ENCODE data around the gene DUSP18.
A peak's percentile ranks its signal among the peaks of the same experiment; 100 is the strongest.

Gene DUSP18

DNA sequence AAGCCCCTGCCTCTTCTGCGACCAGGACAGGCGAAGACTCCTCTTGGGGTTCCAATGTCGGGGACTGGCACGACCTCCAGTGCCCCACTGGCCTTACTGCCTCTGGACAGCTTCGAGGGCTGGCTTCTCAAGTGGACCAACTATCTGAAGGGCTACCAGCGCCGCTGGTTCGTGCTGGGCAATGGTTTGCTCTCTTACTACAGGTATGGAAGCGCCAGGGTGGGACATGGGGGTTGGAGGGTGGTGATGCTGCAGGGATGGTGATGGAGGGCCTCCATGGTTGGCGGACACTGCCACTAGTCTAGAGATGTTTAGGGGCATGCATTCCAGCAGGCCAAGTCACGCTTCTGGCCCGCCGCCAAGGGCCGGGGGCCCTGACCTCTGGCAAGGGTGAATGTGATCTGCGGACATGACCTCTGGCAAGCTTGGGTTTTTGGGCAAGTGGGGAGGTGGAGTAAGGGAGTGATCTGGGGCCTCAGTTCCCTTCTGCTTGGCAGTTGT is 27.7 kb upstream of the DUSP18 start:
- Histone ChIP-seq H3K27ac (ENCODE audit: low read length) (no peak overlapping the region), H3K36me3 (ENCODE audit: control insufficient read depth, insufficient read depth, low read length) (no peaks in the 10 kb centered on the region), H3K27me3 (ENCODE audit: control insufficient read depth, insufficient read depth, low read length) (peaks cover 9% of the 10 kb centered on the region; the same call in 1 of the 2 replicates), H3K9me3 (ENCODE audit: control insufficient read depth, insufficient read depth, low read length) (no peaks in the 10 kb centered on the region), H3K4me1 (ENCODE audit: control insufficient read depth, insufficient read depth, low read length) (peaks cover 1% of the 10 kb centered on the region; the same call in 1 of the 2 replicates), H3K4me3 (ENCODE audit: low read length) (peak overlapping the region; percentile 76)
- DNase-seq (ENCODE audit: low read depth, low spot score) = no peak
- WGBS (ENCODE audit: insufficient coverage, insufficient read length) = no CpG with 5 or more reads among the region's 15 CpGs

DNA sequence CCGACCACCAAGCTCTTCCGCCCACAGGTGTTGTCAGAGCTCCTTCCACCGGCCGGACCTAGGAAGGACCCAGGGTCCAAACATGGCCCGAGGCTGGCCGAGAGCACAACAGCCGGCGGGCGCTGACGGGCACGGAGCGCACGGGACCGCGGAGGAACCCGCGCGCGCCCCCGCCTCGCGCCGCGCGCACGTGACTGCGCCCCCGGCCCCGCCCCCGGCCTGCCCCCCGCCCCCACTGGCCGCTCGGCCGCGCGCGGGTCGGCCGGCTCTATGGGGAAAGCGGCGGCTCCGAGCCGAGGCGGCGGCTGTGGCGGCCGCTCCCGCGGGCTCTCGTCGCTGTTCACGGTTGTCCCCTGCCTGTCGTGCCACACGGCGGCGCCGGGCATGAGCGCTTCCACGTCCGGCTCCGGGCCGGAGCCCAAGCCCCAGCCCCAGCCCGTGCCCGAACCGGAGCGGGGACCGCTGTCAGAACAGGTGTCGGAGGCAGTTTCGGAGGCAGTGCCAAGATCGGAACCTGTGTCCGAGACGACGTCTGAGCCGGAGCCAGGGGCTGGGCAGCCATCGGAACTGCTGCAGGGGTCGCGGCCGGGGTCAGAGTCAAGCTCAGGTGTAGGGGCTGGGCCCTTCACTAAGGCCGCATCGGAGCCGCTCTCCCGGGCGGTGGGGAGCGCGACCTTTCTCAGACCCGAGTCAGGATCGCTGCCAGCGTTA is 27.1 kb upstream of the DUSP18 start, which contains the start of gene OSBP2:
OSBP2 (plus strand) TSS at position 235 of the 711 bp plus-strand sequence; CDS start at position 271, 36 bp downstream.
- Histone ChIP-seq H3K27me3 (ENCODE audit: control insufficient read depth, insufficient read depth, low read length) (peaks cover 9% of the 10 kb centered on the region; the same call in 1 of the 2 replicates), H3K4me1 (ENCODE audit: control insufficient read depth, insufficient read depth, low read length) (peaks cover 1% of the 10 kb centered on the region; the same call in 1 of the 2 replicates), H3K36me3 (ENCODE audit: control insufficient read depth, insufficient read depth, low read length) (no peaks in the 10 kb centered on the region), H3K4me3 (ENCODE audit: low read length) (peak within 1 kb of the TSS; percentile 76), H3K27ac (ENCODE audit: low read length) (no peak within 1 kb of the TSS), H3K9me3 (ENCODE audit: control insufficient read depth, insufficient read depth, low read length) (no peaks in the 10 kb centered on the region)
- no CpG with 5 or more reads among the region's 88 CpGs for WGBS (ENCODE audit: insufficient coverage, insufficient read length)
- no peak for DNase-seq (ENCODE audit: low read depth, low spot score)

DNA sequence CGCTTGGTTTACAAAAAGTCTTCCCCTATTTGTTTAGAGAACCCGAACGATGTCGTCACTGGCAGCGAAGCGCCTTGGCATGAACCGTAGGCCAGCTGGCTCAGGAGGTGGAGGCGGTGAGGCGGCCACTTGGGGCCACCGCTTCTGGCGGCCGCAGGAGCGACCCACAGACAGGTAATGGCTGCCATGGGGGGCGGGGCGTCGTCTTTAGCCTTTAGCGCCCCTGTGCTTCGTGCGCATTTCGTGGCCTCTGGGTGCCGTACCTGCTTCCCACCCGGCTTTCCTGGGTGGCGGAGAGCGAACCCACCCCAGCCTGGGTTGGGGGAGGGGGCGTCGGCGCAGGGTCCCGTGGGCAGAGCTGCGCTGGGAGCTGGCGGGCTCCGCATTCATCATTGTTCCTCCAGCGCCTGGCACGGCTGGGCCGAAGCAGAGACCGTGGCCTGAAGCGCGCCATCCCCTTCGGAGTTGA is 26.5 kb upstream of the DUSP18 start:
- no peak for DNase-seq (ENCODE audit: low read depth, low spot score)
- Histone ChIP-seq H3K27ac (ENCODE audit: low read length) (no peak overlapping the region), H3K4me3 (ENCODE audit: low read length) (peak overlapping the region; percentile 64)

DNA sequence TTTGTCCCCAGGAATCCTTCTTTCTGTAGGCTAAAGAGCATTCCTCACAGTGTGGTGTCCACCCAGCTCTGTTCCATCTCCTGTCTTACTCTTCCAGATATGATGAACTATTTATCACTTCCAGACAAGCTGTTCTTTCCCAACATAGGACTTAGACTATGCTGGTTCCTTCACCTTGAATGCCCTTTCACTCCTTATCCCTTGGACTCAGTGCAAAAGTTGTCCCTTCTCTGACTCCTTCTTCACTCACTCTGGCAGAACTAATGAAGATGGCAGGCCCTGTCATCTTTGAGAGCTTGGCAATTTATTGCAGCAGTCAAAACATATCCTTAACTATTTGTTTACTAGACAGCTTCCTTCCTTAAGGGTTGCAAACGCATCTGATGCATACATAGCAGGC is 23.5 kb upstream of the DUSP18 start:
- H3K27me3 ChIP-seq (ENCODE audit: control insufficient read depth, insufficient read depth, low read length) = peaks cover 9% of the 10 kb centered on the region; the same call in 1 of the 2 replicates
- H3K27ac ChIP-seq (ENCODE audit: low read length) = no peak overlapping the region
- no peaks in the 10 kb centered on the region for H3K9me3 ChIP-seq (ENCODE audit: control insufficient read depth, insufficient read depth, low read length)
- no CpG with 5 or more reads among the region's 1 CpG for WGBS (ENCODE audit: insufficient coverage, insufficient read length)
- peaks cover 1% of the 10 kb centered on the region; the same call in 1 of the 2 replicates for H3K4me1 ChIP-seq (ENCODE audit: control insufficient read depth, insufficient read depth, low read length)
- no peak for DNase-seq (ENCODE audit: low read depth, low spot score)
- no peak overlapping the region for H3K4me3 ChIP-seq (ENCODE audit: low read length)
- H3K36me3 ChIP-seq (ENCODE audit: control insufficient read depth, insufficient read depth, low read length) = no peaks in the 10 kb centered on the region

More for the DNA sequence above, 26.5 kb upstream of the DUSP18 start:
- WGBS (ENCODE audit: insufficient coverage, insufficient read length) = no CpG with 5 or more reads among the region's 38 CpGs
- no peaks in the 10 kb centered on the region for H3K36me3 ChIP-seq (ENCODE audit: control insufficient read depth, insufficient read depth, low read length)
- H3K4me1 ChIP-seq (ENCODE audit: control insufficient read depth, insufficient read depth, low read length) = peaks cover 1% of the 10 kb centered on the region; the same call in 1 of the 2 replicates
- peaks cover 9% of the 10 kb centered on the region; the same call in 1 of the 2 replicates for H3K27me3 ChIP-seq (ENCODE audit: control insufficient read depth, insufficient read depth, low read length)
- no peaks in the 10 kb centered on the region for H3K9me3 ChIP-seq (ENCODE audit: control insufficient read depth, insufficient read depth, low read length)

DNA sequence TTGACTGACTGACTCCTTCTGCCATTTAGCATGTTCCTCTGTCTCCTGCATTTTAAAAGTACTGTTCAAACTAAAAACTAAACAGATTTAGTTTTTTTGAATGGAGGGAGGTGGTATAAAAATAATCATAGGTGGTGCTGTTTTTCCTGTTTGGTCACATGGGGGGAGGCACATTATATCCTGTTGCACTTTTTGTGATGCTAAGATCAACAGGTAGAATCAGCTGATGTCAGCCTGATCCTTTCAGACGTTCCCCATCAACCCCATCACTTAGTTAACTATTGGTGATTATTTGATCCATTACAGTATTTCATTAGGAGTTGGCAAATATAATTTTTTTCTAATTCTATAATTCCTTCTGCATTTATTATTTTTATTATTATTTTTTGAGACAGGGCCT is 21.9 kb upstream of the DUSP18 start:
- WGBS (ENCODE audit: insufficient coverage, insufficient read length) = no CpG with 5 or more reads among the region's 1 CpG
- DNase-seq (ENCODE audit: low read depth, low spot score) = no peak

DNA sequence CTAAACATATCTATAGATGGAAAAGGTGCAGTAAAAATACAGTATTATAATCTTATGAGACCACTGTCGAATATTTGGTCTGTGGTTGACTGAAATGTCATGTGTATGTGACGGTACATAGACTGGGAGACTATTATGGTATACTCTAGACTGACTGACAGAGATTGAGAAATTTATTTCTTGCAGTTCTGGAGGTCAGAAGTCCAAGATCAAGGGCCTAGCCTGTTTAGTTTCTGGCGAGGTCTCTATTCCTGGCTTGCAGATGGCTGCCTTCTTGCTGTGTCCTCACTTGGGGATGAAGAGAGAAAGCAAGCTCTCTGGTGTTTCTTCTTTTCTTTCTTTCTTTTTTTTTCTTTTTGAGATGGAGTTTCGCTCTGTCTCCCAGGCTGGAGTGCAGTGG is 19.7 kb upstream of the DUSP18 start:
- H3K9me3 ChIP-seq (ENCODE audit: control insufficient read depth, insufficient read depth, low read length) = no peaks in the 10 kb centered on the region; the same call in 1 of the 2 replicates
- no peak overlapping the region for H3K27ac ChIP-seq (ENCODE audit: low read length)
- H3K4me3 ChIP-seq (ENCODE audit: low read length) = no peak overlapping the region
- no peak for DNase-seq (ENCODE audit: low read depth, low spot score)
- H3K36me3 ChIP-seq (ENCODE audit: control insufficient read depth, insufficient read depth, low read length) = no peaks in the 10 kb centered on the region
- no peaks in the 10 kb centered on the region for H3K27me3 ChIP-seq (ENCODE audit: control insufficient read depth, insufficient read depth, low read length)
- no peaks in the 10 kb centered on the region for H3K4me1 ChIP-seq (ENCODE audit: control insufficient read depth, insufficient read depth, low read length)
- WGBS (ENCODE audit: insufficient coverage, insufficient read length) = no CpG with 5 or more reads among the region's 4 CpGs

More for the DNA sequence above, 21.9 kb upstream of the DUSP18 start:
- H3K4me3 ChIP-seq (ENCODE audit: low read length) = no peak overlapping the region
- H3K27ac ChIP-seq (ENCODE audit: low read length) = no peak overlapping the region
- H3K9me3 ChIP-seq (ENCODE audit: control insufficient read depth, insufficient read depth, low read length) = no peaks in the 10 kb centered on the region
- no peaks in the 10 kb centered on the region for H3K36me3 ChIP-seq (ENCODE audit: control insufficient read depth, insufficient read depth, low read length)
- H3K27me3 ChIP-seq (ENCODE audit: control insufficient read depth, insufficient read depth, low read length) = no peaks in the 10 kb centered on the region
- 0 out of 2 replicates have a peak, but pooled peaks cover 1% of the 10 kb centered on the region for H3K4me1 ChIP-seq (ENCODE audit: control insufficient read depth, insufficient read depth, low read length)

DNA sequence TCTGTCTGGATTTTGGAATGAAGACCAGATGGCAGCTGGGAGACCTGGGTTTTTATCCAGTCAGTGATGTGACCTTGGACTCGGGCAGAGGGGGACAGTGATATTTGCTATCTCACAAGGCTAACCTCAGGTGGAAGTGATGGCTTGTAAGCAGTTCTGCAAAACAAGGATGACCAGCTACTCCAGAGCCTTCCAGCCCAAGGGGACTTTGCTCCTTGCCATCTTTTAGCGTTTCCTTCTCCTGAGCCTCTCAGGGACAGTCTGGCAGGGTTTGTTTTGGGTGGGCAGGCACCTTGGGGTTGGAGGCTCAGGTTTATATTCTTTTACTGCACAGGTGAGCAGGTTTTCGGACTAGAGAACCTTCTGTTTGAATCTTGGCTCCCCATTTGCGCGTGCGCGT is 17.5 kb upstream of the DUSP18 start:
- H3K9me3 ChIP-seq (ENCODE audit: control insufficient read depth, insufficient read depth, low read length) = no peaks in the 10 kb centered on the region; the same call in 1 of the 2 replicates
- no peaks in the 10 kb centered on the region for H3K36me3 ChIP-seq (ENCODE audit: control insufficient read depth, insufficient read depth, low read length)
- no peak overlapping the region for H3K27ac ChIP-seq (ENCODE audit: low read length)
- no CpG with 5 or more reads among the region's 7 CpGs for WGBS (ENCODE audit: insufficient coverage, insufficient read length)
- no peak for DNase-seq (ENCODE audit: low read depth, low spot score)
- no peak overlapping the region for H3K4me3 ChIP-seq (ENCODE audit: low read length)
- H3K4me1 ChIP-seq (ENCODE audit: control insufficient read depth, insufficient read depth, low read length) = peaks cover 1% of the 10 kb centered on the region; the same call in 1 of the 2 replicates
- no peaks in the 10 kb centered on the region for H3K27me3 ChIP-seq (ENCODE audit: control insufficient read depth, insufficient read depth, low read length)

DNA sequence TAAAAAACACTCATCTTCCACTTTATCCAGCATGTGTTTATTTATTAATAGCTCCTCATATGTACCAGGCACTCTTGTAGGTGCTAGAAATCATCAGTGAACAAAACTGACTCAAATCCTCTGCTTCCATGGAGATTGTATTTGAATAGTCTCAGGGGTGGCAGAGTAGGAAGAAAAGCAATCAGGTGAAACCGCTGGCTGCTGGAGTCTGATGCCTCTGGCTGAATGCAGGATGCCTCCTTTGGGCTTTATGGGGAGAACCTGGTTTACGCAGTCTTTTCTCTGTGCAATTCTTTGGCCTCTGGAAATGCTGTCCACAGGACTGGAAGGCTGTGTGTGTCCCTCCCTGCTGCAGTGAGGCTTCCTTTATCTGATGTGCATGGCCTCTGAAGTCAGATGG is 14.2 kb upstream of the DUSP18 start:
- no peaks in the 10 kb centered on the region; the same call in 1 of the 2 replicates for H3K9me3 ChIP-seq (ENCODE audit: control insufficient read depth, insufficient read depth, low read length)
- H3K27me3 ChIP-seq (ENCODE audit: control insufficient read depth, insufficient read depth, low read length) = no peaks in the 10 kb centered on the region
- H3K4me3 ChIP-seq (ENCODE audit: low read length) = no peak overlapping the region
- no peaks in the 10 kb centered on the region for H3K36me3 ChIP-seq (ENCODE audit: control insufficient read depth, insufficient read depth, low read length)
- H3K27ac ChIP-seq (ENCODE audit: low read length) = no peak overlapping the region
- no peak for DNase-seq (ENCODE audit: low read depth, low spot score)
- peaks cover 1% of the 10 kb centered on the region; the same call in 1 of the 2 replicates for H3K4me1 ChIP-seq (ENCODE audit: control insufficient read depth, insufficient read depth, low read length)
- WGBS (ENCODE audit: insufficient coverage, insufficient read length) = no CpG with 5 or more reads among the region's 2 CpGs

DNA sequence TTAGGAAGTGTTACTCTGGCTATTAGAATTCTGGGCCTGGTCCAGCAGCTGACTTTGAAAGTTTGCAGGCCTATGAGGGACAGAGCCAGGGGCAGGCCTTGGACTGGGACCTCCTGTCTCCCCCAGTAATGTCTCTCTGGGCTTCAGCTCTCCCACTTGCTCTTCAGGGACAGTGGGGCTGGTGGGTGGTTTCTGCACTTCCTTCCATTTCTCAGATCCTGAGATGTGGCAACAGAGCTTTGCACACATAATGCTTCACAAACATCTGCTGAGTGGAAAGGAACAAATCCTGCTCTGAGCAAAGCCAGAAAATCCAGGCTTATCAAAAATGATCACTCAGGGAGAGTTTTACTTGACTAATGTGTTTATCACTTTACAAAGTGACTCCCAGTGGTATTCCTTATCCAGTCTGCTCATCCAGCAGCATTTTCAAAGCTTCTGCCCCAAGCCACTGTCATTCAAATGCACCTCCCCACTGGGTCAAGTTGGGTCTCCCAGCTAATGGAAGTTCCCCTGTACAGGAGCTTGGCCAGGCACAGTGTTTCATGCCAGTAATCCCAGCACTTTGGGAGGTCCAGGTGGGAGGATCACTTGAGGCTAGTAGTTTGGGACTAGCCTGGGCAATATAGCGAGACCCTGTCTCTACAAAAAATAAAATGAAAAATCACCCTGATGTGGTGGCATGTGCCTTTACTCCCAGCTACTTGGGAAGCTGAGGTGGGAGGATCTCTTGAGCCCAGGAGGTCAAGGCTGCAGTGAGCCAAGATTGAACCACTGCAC is 13.5 kb upstream of the DUSP18 start:
- no peak overlapping the region for H3K4me3 ChIP-seq (ENCODE audit: low read length)
- no CpG with 5 or more reads among the region's 1 CpG for WGBS (ENCODE audit: insufficient coverage, insufficient read length)

More for the DNA sequence above, 13.5 kb upstream of the DUSP18 start:
- Histone ChIP-seq H3K9me3 (ENCODE audit: control insufficient read depth, insufficient read depth, low read length) (no peaks in the 10 kb centered on the region; the same call in 1 of the 2 replicates), H3K27me3 (ENCODE audit: control insufficient read depth, insufficient read depth, low read length) (no peaks in the 10 kb centered on the region), H3K27ac (ENCODE audit: low read length) (no peak overlapping the region), H3K36me3 (ENCODE audit: control insufficient read depth, insufficient read depth, low read length) (no peaks in the 10 kb centered on the region), H3K4me1 (ENCODE audit: control insufficient read depth, insufficient read depth, low read length) (peaks cover 1% of the 10 kb centered on the region; the same call in 1 of the 2 replicates)
- no peak for DNase-seq (ENCODE audit: low read depth, low spot score)

Measured in iPS DF 6.9 (cell line).